Kidney (tissue), 14 donors: Measurements from ENCODE around the gene PHF11. TPM values are rescaled to one million over a fixed set of nuclear protein-coding genes. Genes with fewer than 3 reads are reported as not detected.

ENCODE experiments used
- DNase-seq, 5 donors: peaks; one replicate each; pipeline ENCODE4 v3.0.0-alpha.2; 2013 to 2020
- FAIRE-seq: peaks from 2 replicates; lab custom pipeline; 2012; peaks lifted over from hg19 to GRCh38; lab: Jason Lieb, UNC
- H3K27ac ChIP-seq, 2 donors: one replicate each; pipeline ENCODE4 v1.7.0; 2013; ENCODE audit warnings: low read depth in 2 of 2, low read length in 2 of 2, inconsistent platforms in 1 of 2
- H3K27me3 ChIP-seq: one replicate; pipeline ENCODE4 v1.7.1; 2013; ENCODE audit warnings: low read length, inconsistent platforms; ENCODE audit not compliant: control insufficient read depth, insufficient read depth
- H3K36me3 ChIP-seq, 3 donors: one replicate each; pipeline versions ENCODE4 v1.7.0 to v1.7.1; 2013; ENCODE audit warnings: low read length in 3 of 3, control low read depth in 1 of 3, inconsistent platforms in 1 of 3; ENCODE audit not compliant: insufficient read depth in 3 of 3, control insufficient read depth in 2 of 3
- H3K4me1 ChIP-seq, 3 donors: one replicate each; pipeline versions ENCODE4 v1.7.0 to v1.7.1; 2013; ENCODE audit warnings: low read length in 3 of 3, inconsistent platforms in 1 of 3, low read depth in 1 of 3; ENCODE audit not compliant: control insufficient read depth in 2 of 3, insufficient read depth in 2 of 3
- H3K4me3 ChIP-seq, 3 donors: one replicate each; pipeline versions ENCODE4 v1.7.0 to v1.8.1; 2013; ENCODE audit warnings: low read length in 3 of 3, control low read depth in 1 of 3, inconsistent platforms in 1 of 3
- H3K9ac ChIP-seq, 3 donors: one replicate each; pipeline versions ENCODE4 v1.7.0 to v1.7.1; 2013; ENCODE audit warnings: low read length in 3 of 3, control low read depth in 1 of 3, inconsistent platforms in 1 of 3
- H3K9me3 ChIP-seq, 3 donors: one replicate each; pipeline versions ENCODE4 v1.7.0 to v1.7.1; 2013; ENCODE audit warnings: low read length in 3 of 3, control low read depth in 1 of 3, inconsistent platforms in 1 of 3; ENCODE audit not compliant: control insufficient read depth in 2 of 3, insufficient read depth in 1 of 3
- intact Hi-C: fragments of 100-400 bp; cut with DNase I; formaldehyde crosslinking; loops from one replicate; pipeline ENCODE4 v1.11.1; 2022
- polyA plus RNA-seq: library from polyadenylated mRNA; stranded (reverse); fragments of 350-450 nt; fragmentation: Illumina TruSeq; extraction: RNeasy Lipid Tissue Mini Kit (QIAGEN cat#74804); gene quantifications from one replicate; pipeline ENCODE4 v1.2.3, GENCODE V29; 2014; ENCODE audit warnings: low read depth, low replicate concordance; ENCODE audit not compliant: insufficient read depth
- total RNA-seq: library from RNA; stranded (reverse); fragmentation: NEBNext Ultra II Directional; extraction: Animal tissue kit (Norgen Biotek cat#: 25700); gene quantifications from one replicate; pipeline ENCODE4 v1.2.1, GENCODE V29; 2021
- TF ChIP-seq, protein P1 (sequence below): IDR thresholded peaks from 3 replicates; pipeline ENCODE4 v1.5.1; 2012; ENCODE audit warnings: mild to moderate bottlenecking, moderate library complexity, borderline replicate concordance; ENCODE audit not compliant: insufficient read depth; ENCODE audit errors: extremely low read depth
- donor health status: control.
- donor health status: control.
- donor health status: control.
- donor health status: control.
- donor health status: control.
- donor health status: DM: yes; HTN: yes; CAD: no.
- donor health status: Normal renal cell carcinoma (clear cell type).

The PHF11 gene
- total and polyA plus RNA-seq, 2 donors from 2014 or later, result 50.3 to 57.0 TPM

DNA sequence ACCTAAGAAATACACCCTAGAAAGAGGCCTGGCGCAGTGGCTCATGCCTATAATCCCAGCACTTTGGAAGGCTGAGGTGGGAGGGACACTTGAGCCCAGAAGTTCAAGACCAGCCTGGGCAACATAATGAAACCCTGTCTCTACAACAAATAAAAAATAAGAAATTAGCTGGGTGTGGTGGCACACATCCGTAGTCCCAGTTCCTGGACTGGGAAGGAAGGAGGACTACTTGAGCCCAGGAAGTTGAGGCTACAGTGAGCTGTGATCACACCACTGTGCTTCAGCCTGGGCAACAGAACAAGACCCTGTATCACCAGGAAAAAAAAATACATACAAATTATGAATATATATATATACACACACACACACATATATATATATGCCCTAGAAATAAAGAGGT, 42.7 kb downstream of the PHF11 start:
- H3K4me3 ChIP-seq, result no peak overlapping the region
- FAIRE-seq (no peak), DNase-seq (no peak)
- no peaks in the 10 kb centered on the region for H3K9me3 ChIP-seq
- intact Hi-C loops, result no loop called here
- H3K4me1 ChIP-seq, result no peaks in the 10 kb centered on the region
- peaks cover 0 to 15% (median 10%) of the 10 kb centered on the region in 3 donors for H3K36me3 ChIP-seq
- no peak overlapping the region for H3K27ac ChIP-seq
- no peak overlapping the region for H3K9ac ChIP-seq
- no peaks in the 10 kb centered on the region for H3K27me3 ChIP-seq
- TF ChIP-seq, protein P1, sequence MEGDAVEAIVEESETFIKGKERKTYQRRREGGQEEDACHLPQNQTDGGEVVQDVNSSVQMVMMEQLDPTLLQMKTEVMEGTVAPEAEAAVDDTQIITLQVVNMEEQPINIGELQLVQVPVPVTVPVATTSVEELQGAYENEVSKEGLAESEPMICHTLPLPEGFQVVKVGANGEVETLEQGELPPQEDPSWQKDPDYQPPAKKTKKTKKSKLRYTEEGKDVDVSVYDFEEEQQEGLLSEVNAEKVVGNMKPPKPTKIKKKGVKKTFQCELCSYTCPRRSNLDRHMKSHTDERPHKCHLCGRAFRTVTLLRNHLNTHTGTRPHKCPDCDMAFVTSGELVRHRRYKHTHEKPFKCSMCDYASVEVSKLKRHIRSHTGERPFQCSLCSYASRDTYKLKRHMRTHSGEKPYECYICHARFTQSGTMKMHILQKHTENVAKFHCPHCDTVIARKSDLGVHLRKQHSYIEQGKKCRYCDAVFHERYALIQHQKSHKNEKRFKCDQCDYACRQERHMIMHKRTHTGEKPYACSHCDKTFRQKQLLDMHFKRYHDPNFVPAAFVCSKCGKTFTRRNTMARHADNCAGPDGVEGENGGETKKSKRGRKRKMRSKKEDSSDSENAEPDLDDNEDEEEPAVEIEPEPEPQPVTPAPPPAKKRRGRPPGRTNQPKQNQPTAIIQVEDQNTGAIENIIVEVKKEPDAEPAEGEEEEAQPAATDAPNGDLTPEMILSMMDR, result no peak

DNA sequence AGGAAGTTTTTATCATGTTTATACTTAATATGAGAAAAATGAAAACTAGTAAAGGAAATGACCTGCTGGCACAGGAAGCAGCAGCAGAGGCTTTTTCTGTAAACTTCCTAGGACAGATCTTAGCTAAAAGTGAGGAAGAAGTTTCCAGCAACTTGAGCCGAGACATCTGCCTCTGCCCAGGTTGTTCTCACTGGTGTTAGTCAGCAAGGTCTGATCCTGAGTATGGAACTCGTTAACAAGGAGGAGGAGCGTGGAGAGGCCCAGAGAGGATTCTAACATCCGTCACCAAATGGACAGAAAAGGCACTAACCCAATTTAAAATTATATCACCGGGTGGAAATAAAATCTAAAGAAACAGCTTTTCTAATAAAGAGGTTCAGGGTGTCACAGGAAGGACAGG, 43.6 kb downstream of the PHF11 start:
- DNase-seq (no peak), FAIRE-seq (no peak)
- TF ChIP-seq, protein P1, result no peak
- no peaks in the 10 kb centered on the region for H3K9me3 ChIP-seq
- H3K27me3 ChIP-seq, result no peaks in the 10 kb centered on the region
- peaks cover 0 to 10% (median 8%) of the 10 kb centered on the region in 3 donors for H3K36me3 ChIP-seq
- intact Hi-C loops, result no loop called here
- no peak overlapping the region for H3K4me3 ChIP-seq
- H3K9ac ChIP-seq, result no peak overlapping the region
- no peak overlapping the region for H3K27ac ChIP-seq
- no peaks in the 10 kb centered on the region for H3K4me1 ChIP-seq

DNA sequence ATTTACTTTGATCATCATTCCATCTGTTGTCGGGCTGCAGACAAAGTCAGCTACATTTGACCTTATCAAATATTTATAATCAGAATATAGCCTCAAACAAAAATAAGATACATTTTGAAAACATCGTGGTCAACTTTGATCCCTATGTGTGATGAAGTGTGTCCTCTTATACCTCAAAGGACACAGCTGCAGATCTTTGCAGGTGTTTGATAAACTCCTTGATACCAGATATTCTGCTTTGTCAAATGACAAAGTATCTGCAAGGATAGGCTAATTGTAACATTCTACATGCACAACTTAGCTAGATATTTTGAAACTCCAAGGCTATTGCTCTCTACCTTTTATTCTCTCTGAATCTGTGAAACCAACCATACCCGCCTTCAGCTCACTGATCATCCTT, 44.0 kb downstream of the PHF11 start:
- H3K4me3 ChIP-seq, result no peak overlapping the region
- H3K36me3 ChIP-seq, result peaks cover 0 to 10% (median 8%) of the 10 kb centered on the region in 3 donors
- intact Hi-C loops, result no loop called here
- FAIRE-seq, result no peak
- H3K27me3 ChIP-seq, result no peaks in the 10 kb centered on the region
- TF ChIP-seq, protein P1, result no peak
- no peaks in the 10 kb centered on the region for H3K4me1 ChIP-seq
- no peaks in the 10 kb centered on the region for H3K9me3 ChIP-seq
- H3K9ac ChIP-seq, result no peak overlapping the region
- no peak overlapping the region for H3K27ac ChIP-seq
- DNase-seq, result no peak

DNA sequence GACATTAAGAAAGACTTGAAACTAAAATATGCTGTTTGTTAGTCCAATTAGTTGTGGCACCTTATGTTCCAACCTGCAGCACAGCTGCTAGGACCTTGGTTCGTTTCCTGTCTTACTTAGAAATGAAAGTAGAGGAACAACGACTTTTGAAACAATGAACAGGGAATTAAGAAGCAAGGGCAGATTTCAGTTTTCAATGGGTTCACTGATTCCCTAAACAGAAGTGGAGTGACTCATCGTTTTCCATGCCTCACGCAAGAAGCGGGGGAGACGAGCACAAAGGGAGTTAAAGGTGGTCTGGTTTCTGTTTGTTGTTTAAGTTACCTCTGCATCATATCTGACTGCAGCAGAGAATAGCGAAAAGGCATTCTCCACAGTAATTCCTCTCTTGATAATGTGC, 44.8 kb downstream of the PHF11 start:
- H3K27me3 ChIP-seq, result no peaks in the 10 kb centered on the region
- intact Hi-C loops, result no loop called here
- peak overlapping the region in 1 of 3 donors; percentile 30 for H3K4me3 ChIP-seq
- no peak for FAIRE-seq
- TF ChIP-seq, protein P1, result no peak
- no peak overlapping the region for H3K27ac ChIP-seq
- no peak overlapping the region for H3K9ac ChIP-seq
- H3K36me3 ChIP-seq, result peaks cover 0 to 10% (median 8%) of the 10 kb centered on the region in 3 donors
- no peaks in the 10 kb centered on the region for H3K9me3 ChIP-seq
- no peaks in the 10 kb centered on the region for H3K4me1 ChIP-seq
- DNase-seq, result peak in 1 of 5 donors; percentile 23
